HG03342 (cell line): ENCODE results near the gene SMAD6.

Experiments
- ATAC-seq: cut with Tn5 transposase; IDR thresholded peaks from one replicate; pipeline ENCODE4 v1.9.1; 2021; ENCODE audit warnings: mild to moderate bottlenecking, moderate library complexity; ENCODE audit not compliant: unreplicated experiment

SMAD6 gene

GRCh38 chr15:66719471-66719870 is 17.4 kb downstream of the SMAD6 start:
- ATAC-seq, result no peak

- no peak for ATAC-seq
Measured at GRCh38 chr15:66720206-66721010, 18.4 kb downstream of the SMAD6 start.

- ATAC-seq, result no peak
Measured at GRCh38 chr15:66721020-66721419, 19.0 kb downstream of the SMAD6 start.

- ATAC-seq, result no peak
Measured at GRCh38 chr15:66721501-66721937, 19.5 kb downstream of the SMAD6 start.

- no peak for ATAC-seq
Measured at GRCh38 chr15:66721954-66722353, 19.9 kb downstream of the SMAD6 start.

- no peak for ATAC-seq
Measured at GRCh38 chr15:66722757-66723540, 20.9 kb downstream of the SMAD6 start.

- no peak for ATAC-seq
Measured at GRCh38 chr15:66723826-66724731, 22.0 kb downstream of the SMAD6 start.

- no peak for ATAC-seq
Measured at GRCh38 chr15:66724732-66725463, 22.9 kb downstream of the SMAD6 start.

- ATAC-seq, result no peak
Measured at GRCh38 chr15:66725464-66725785, 23.4 kb downstream of the SMAD6 start.

GRCh38 chr15:66726386-66726785 is 24.4 kb downstream of the SMAD6 start:
- no peak for ATAC-seq

- no peak for ATAC-seq
Measured at GRCh38 chr15:66729331-66729951, 27.4 kb downstream of the SMAD6 start.

GRCh38 chr15:66730168-66731021 is 28.4 kb downstream of the SMAD6 start:
- ATAC-seq, result no peak

GRCh38 chr15:66733976-66734375 is 31.9 kb downstream of the SMAD6 start:
- ATAC-seq, result no peak

GRCh38 chr15:66734961-66735908 is 33.2 kb downstream of the SMAD6 start:
- no peak for ATAC-seq

- ATAC-seq, result no peak
Measured at GRCh38 chr15:66735909-66736305, 33.9 kb downstream of the SMAD6 start.

GRCh38 chr15:66737243-66738010 is 35.4 kb downstream of the SMAD6 start:
- ATAC-seq, result no peak

- ATAC-seq, result no peak
Measured at GRCh38 chr15:66738116-66738515, 36.1 kb downstream of the SMAD6 start.
